NCI-H1930 (cell line): ENCODE data around the gene FOSB.

Experiments
- DNase-seq, 2 experiments: peaks; one replicate each; lab custom pipeline; 2025; lab: John Stamatoyannopoulos, UW

The FOSB gene

GRCh38 chr19:45442778-45443461, 24.9 kb upstream of the FOSB start:
- peak in 1 of 2 experiments; percentile 36 for DNase-seq

- peak; percentile 83 to 92 for DNase-seq
These were observed 24.1 kb upstream of the FOSB start for GRCh38 chr19:45443462-45444317.

- peak; percentile 74 to 91 for DNase-seq
These were observed 23.3 kb upstream of the FOSB start for GRCh38 chr19:45444318-45445041.

- no peak for DNase-seq
These were observed 22.7 kb upstream of the FOSB start for GRCh38 chr19:45445139-45445538.

- DNase-seq = no peak
These were observed 21.5 kb upstream of the FOSB start for GRCh38 chr19:45446295-45446694.

- DNase-seq = no peak
These were observed 20.9 kb upstream of the FOSB start for GRCh38 chr19:45446944-45447343.

GRCh38 chr19:45448425-45448756, 19.4 kb upstream of the FOSB start:
- no peak for DNase-seq

GRCh38 chr19:45448887-45449299, 18.9 kb upstream of the FOSB start:
- DNase-seq = no peak

GRCh38 chr19:45450012-45450333, 17.8 kb upstream of the FOSB start:
- DNase-seq = no peak

GRCh38 chr19:45451131-45451849, 16.5 kb upstream of the FOSB start:
- no peak for DNase-seq

- DNase-seq = no peak
These were observed 15.9 kb upstream of the FOSB start for GRCh38 chr19:45451850-45452387.

GRCh38 chr19:45455707-45456499, 11.9 kb upstream of the FOSB start:
- DNase-seq = no peak

GRCh38 chr19:45456500-45456815, 11.3 kb upstream of the FOSB start:
- DNase-seq = no peak

- DNase-seq = no peak
These were observed 10.0 kb upstream of the FOSB start for GRCh38 chr19:45457776-45458175.

- DNase-seq = no peak
These were observed 6.9 kb upstream of the FOSB start for GRCh38 chr19:45460807-45461347.

GRCh38 chr19:45462174-45462573, 5.6 kb upstream of the FOSB start:
- no peak for DNase-seq

GRCh38 chr19:45463241-45463640, 4.6 kb upstream of the FOSB start:
- DNase-seq = no peak

GRCh38 chr19:45464274-45464673, 3.5 kb upstream of the FOSB start:
- DNase-seq = no peak

- DNase-seq = no peak
These were observed 2.8 kb upstream of the FOSB start for GRCh38 chr19:45464852-45465441.

GRCh38 chr19:45467115-45467455, 711 bp upstream of the FOSB start:
- DNase-seq = no peak

- DNase-seq = no peak
These were observed 409 bp downstream of the FOSB start for GRCh38 chr19:45468159-45468651.
